Testis (tissue), 3 donors: ENCODE data around the gene MRO. TPM values are rescaled to one million over a fixed set of nuclear protein-coding genes. Genes with fewer than 3 reads are reported as not detected.

Experiments
- DNase-seq: peaks from one replicate; pipeline ENCODE4 v3.0.0-alpha.2; 2019
- H3K27ac ChIP-seq, 2 donors: fragments of 200-600 bp; sonication (generic); one replicate each; pipeline ENCODE4 v1.5.1; 2019
- H3K27me3 ChIP-seq: fragments of 200-600 bp; sonication (generic); one replicate; pipeline ENCODE4 v1.5.1; 2019
- H3K36me3 ChIP-seq: fragments of 200-600 bp; sonication (generic); one replicate; pipeline ENCODE4 v1.5.1; 2017; ENCODE audit warnings: low read depth; ENCODE audit errors: missing control alignments
- H3K4me1 ChIP-seq: fragments of 200-600 bp; sonication (generic); one replicate; pipeline ENCODE4 v1.5.1; 2019
- H3K4me3 ChIP-seq, 2 donors: fragments of 200-600 bp; sonication (generic); one replicate each; pipeline ENCODE4 v1.5.1; 2017 to 2019
- H3K9me3 ChIP-seq: fragments of 200-600 bp; sonication (generic); one replicate; pipeline ENCODE4 v1.5.1; 2017
- POLR2A ChIP-seq: fragments of 450-650 bp; IDR thresholded peaks from one replicate; pipeline ENCODE4 v1.6.1; 2017; ENCODE audit warnings: antibody characterized with exemption, mild to moderate bottlenecking, moderate library complexity
- WGBS, 2 donors: methylation state at CpG; one replicate each; pipeline ENCODE4 v1.1.5; 2018; 5-methylcytosine and 5-hydroxymethylcytosine counted together
- intact Hi-C: fragments of 100-400 bp; cut with DNase I; formaldehyde crosslinking; loops from one replicate; pipeline ENCODE4 v1.15.1; 2023; ENCODE audit warnings: low total_unique reads
- polyA plus RNA-seq: library from polyadenylated mRNA; stranded (reverse); fragments of 350-450 nt; fragmentation: Illumina TruSeq; extraction: RNeasy Lipid Tissue Mini Kit (QIAGEN cat#74804); gene quantifications from one replicate; pipeline ENCODE4 v1.2.3, GENCODE V29; 2014; ENCODE audit warnings: low read depth, low replicate concordance; ENCODE audit not compliant: insufficient read depth
- total RNA-seq, 2 donors: library from RNA; depleted of rRNA; stranded (reverse); fragments of >200 nt; gene quantifications; one replicate each; pipeline ENCODE4 v1.2.3, GENCODE V29; 2016
- TF ChIP-seq, protein P1 (sequence below), 3 experiments: fragments of 450-650 bp in 2 of 3; fragments of 200-600 bp in 1 of 3; sonication (generic) in 1 of 3; IDR thresholded peaks; one replicate each; pipeline ENCODE4 v1.5.1; 2016 to 2019; ENCODE audit warnings: antibody characterized with exemption in 3 of 3, mild to moderate bottlenecking in 2 of 3, moderate library complexity in 1 of 3

Gene MRO
- total and polyA plus RNA-seq, 3 donors from 2014 or later = 87.4 to 134 (median 92.8) TPM

DNA sequence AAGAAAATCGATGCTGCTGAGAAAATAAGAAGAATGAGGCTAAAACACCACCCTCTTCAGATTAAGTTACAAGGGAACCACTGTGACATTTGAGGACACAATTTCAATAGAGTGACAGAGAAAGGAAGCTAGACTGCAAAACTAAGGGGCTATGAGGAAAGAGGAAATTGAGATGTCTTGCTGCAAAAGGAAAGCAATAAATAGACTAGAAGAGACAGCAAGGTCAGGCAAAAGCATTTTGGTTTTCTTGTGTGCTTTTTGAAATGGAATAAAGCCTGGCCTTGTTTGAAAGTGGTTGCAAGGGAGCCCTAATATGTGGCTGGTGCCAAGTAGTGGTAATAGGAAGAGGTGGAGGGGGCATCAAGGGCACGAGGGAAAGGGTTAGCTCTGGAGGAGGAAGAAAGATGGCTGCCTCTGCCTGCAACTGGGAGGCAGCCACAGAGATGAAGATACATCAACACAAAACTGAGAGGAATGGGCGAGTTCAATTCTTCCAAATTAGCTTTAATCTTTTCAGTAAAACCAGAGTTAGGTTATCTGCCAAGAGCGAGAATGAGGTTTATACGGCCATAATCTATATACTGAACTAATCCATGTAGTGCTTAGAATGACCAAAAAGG lies 1.2 kb upstream of the MRO start:
- Histone ChIP-seq H3K36me3 (no peaks in the 10 kb centered on the region), H3K4me1 (peaks cover 51% of the 10 kb centered on the region), H3K27ac (peak overlapping the region; percentile 72 to 74), H3K9me3 (no peaks in the 10 kb centered on the region), H3K4me3 (no peak overlapping the region), H3K27me3 (no peaks in the 10 kb centered on the region)
- no peak for DNase-seq
- intact Hi-C loops = no loop called here
- WGBS, 2 donors = 57 to 59% methylated on average over 5 of the region's 5 CpGs
- TF ChIP-seq, protein P1, sequence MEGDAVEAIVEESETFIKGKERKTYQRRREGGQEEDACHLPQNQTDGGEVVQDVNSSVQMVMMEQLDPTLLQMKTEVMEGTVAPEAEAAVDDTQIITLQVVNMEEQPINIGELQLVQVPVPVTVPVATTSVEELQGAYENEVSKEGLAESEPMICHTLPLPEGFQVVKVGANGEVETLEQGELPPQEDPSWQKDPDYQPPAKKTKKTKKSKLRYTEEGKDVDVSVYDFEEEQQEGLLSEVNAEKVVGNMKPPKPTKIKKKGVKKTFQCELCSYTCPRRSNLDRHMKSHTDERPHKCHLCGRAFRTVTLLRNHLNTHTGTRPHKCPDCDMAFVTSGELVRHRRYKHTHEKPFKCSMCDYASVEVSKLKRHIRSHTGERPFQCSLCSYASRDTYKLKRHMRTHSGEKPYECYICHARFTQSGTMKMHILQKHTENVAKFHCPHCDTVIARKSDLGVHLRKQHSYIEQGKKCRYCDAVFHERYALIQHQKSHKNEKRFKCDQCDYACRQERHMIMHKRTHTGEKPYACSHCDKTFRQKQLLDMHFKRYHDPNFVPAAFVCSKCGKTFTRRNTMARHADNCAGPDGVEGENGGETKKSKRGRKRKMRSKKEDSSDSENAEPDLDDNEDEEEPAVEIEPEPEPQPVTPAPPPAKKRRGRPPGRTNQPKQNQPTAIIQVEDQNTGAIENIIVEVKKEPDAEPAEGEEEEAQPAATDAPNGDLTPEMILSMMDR (IDR thresholded peaks at IDR 0.05) = no peak

DNA sequence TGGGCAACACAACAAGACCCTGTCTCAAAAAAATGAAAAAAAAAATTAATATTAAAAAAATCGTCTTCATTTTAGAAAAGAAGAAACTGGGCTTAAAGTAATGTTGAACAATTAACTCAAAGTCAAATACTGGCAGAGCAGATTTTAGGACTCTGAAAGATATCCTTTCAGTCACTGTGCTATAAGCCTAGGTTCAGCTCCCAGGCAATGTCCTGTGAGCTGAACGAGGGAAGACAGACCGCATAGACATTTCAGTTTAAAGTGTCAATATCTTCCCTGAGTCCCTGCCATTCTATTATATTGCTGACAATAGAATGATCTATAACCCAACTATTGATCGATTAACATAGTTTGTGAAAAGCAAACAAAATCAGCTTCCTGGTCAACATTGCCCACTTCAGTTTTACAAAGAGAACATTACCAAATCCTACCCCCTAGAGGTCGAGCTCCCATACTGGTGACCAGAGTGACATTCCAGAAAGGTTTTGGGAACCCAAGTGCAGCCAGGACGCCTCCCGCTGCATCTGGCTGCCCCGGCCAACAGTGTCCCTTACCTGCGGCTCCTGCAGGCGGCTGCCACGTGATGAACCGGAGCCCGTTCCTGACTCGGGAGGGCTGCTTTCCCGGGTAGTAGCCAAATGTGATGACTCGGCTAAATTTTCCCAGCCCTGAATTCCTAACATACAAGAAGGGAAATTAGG lies 639 bp downstream of the MRO start:
- Histone ChIP-seq H3K4me3 (peak overlapping the region; percentile 15 to 40), H3K4me1 (peaks cover 46% of the 10 kb centered on the region)
- WGBS, 2 donors = 13 to 15% methylated on average over 15 to 16 of the region's 16 CpGs

DNA sequence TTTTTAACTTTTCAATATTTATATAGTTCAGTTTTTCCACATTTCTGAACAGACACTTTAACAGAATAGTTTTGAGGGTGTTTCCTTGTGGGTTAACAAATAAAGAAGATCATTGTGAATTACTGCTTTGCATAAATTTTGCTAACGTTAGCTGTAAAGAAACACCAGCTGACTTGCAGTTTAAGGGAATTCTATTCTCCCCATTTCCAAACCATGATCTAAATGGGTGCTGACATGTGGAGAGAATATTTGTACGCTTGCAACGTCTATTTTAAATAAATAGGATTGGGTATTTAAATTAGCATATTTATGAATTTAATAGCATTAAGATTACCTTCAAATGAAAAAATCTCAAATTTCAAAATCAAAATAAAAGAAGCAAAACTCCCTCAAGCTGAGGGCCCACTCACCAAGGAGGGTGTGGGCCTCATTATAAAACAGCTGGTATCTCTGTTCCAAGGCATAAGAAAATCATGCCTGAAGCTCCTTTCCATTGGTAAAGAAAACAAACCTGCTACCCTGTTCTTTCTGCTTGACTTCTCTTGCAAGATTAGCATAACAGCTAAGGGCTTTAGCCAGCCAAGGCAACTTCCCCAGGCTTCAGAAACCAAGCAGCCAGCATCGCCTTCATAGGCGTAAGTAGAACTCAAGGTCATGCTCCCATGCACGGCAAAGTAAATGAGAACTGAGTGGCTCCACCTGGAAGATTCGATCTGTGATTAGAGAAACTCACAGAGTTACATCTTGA lies 3.2 kb downstream of the MRO start:
- no peak for DNase-seq
- Histone ChIP-seq H3K4me3 (no peak overlapping the region), H3K27ac (peak overlapping the region in 1 of 2 donors; percentile 26), H3K4me1 (peaks cover 42% of the 10 kb centered on the region), H3K27me3 (no peaks in the 10 kb centered on the region), H3K36me3 (no peaks in the 10 kb centered on the region), H3K9me3 (no peaks in the 10 kb centered on the region)
- TF ChIP-seq POLR2A = no peak
- TF ChIP-seq, protein P1 (IDR thresholded peaks at IDR 0.05) = no peak
- intact Hi-C loops = no loop called here
- 56 to 66% methylated on average over 7 of the region's 7 CpGs for WGBS, 2 donors

More for the DNA sequence above, 639 bp downstream of the MRO start:
- Histone ChIP-seq H3K27ac (peak overlapping the region; percentile 40 to 66), H3K36me3 (no peaks in the 10 kb centered on the region), H3K9me3 (no peaks in the 10 kb centered on the region), H3K27me3 (no peaks in the 10 kb centered on the region)
- intact Hi-C loops = no loop called here
- DNase-seq = peak; percentile 60
- TF ChIP-seq POLR2A = no peak
- TF ChIP-seq, protein P1 (IDR thresholded peaks at IDR 0.05) = peak in 1 of 3 experiments; percentile 18

DNA sequence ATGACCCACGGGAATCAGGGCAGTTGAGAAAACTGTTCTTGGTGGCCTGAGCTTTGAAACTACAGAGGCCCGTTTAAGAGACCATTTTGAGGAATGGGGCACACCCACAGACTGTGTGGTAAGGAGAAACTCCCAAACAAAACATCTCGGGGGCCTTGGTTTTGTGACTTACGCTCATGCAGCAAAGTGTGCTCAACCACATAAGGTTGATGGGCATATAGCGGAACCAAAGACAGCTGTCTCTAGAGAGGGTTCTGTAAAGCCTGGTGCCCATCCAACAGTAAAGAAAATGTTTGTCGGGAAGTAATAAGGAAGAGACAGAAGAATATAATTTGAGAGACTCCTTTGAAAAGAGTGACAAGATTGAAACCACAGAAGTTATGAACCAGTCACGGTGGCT lies 5.4 kb downstream of the MRO start:
- WGBS, 2 donors = 77 to 80% methylated on average over 7 of the region's 7 CpGs
- H3K27me3 ChIP-seq = no peaks in the 10 kb centered on the region

More for the DNA sequence above, 5.4 kb downstream of the MRO start:
- intact Hi-C loops = no loop called here
- H3K27ac ChIP-seq = no peak overlapping the region
- no peaks in the 10 kb centered on the region for H3K36me3 ChIP-seq
- no peak for DNase-seq
- H3K4me1 ChIP-seq = peaks cover 26% of the 10 kb centered on the region
- no peak overlapping the region for H3K4me3 ChIP-seq
- H3K9me3 ChIP-seq = no peaks in the 10 kb centered on the region
- TF ChIP-seq, protein P1 (IDR thresholded peaks at IDR 0.05) = no peak
- TF ChIP-seq POLR2A = no peak
